Measurements from ENCODE around the gene CGB5.

GRCh38 chr19:49061000-49061399, 17.4 kb downstream of the CGB5 start:
- TF ChIP-seq CTCF (conservative IDR thresholded peaks at IDR 0.05; ENCODE audit: low read length) (no peak), EZH2phosphoT487 (IDR thresholded peaks at IDR 0.05; ENCODE audit: borderline replicate concordance) (no peak)

Measured in Loucy (cell line).